GM19351 (cell line): Measurements from ENCODE around the gene STXBP2.
A peak's percentile ranks its signal among the peaks of the same experiment; 100 is the strongest.

ENCODE experiments used
- ATAC-seq: cut with Tn5 transposase; IDR thresholded peaks from one replicate; pipeline ENCODE4 v1.9.1; 2021; ENCODE audit warnings: mild to moderate bottlenecking, moderate library complexity; ENCODE audit not compliant: unreplicated experiment

The STXBP2 gene

DNA sequence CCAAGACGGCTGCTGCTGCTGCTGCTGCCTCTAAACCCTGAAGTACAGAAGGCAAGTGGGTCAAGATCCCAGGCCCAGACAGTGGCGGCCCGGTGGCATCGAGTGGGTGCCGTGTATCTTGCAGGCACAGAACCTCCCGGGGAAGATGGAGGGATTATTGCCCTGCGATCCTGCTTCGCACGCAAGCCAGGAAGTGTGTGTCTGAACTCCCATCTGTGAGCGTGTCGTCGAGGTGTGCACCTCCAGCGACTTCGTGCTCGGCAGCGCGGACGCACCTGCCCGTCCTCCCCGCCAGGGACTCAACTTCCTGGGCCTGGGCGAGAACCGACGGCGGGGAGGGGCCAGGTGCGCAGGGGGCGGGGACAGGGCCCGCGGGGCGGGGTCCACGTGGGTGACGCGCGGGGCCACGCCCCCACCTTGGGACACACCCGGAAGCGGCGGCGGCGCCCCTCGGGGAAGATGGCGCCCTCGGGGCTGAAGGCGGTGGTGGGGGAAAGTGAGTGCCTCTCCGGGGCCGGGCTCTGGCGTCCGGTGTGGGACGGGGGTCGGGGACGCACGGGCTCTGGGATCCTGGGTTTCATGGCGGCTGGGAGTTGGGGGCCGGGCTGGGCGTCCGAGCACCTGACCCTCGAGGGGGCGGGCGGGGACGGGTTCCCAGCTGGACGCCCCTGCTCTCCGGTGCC lies at the start of gene STXBP2:
STXBP2 (plus strand) TSS at position 420 of the 683 bp plus-strand sequence; CDS start at position 460, 40 bp downstream.
- peak; percentile 69 for ATAC-seq

- ATAC-seq = no peak
These were observed 47.1 kb upstream of the STXBP2 start for GRCh38 chr19:7589822-7590221.

GRCh38 chr19:7590256-7590655 lies 46.7 kb upstream of the STXBP2 start:
- ATAC-seq = no peak

DNA sequence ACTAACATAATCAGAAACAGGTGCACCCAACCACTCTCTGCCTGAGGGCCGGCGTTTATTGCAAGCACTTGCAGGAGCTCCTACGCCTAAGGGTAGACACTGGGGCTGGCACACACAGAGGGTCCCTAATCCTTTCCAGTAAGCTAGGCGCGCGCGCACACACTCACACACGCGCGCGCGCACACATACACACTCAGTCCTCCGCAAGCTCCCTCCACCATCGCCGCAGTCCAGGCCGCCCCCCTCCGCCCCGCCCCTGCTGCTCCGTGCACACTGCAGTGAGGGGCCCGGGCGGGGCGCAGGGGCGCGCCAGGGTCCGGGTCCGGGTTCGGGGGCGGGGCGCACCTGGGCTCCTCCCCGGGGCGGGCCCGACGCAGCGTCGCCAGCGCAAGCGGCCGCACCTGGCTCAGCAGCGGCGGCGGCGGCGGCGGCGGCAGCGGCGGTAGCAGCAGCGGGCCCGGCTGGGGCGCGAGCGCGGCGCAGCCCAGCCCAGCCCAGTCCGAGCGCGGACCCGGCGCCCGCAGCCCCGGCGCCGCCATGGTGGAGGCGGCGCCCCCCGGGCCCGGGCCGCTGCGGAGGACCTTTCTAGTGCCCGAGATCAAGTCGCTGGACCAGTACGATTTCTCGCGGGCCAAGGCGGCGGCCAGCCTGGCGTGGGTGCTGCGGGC lies 41.3 kb upstream of the STXBP2 start, which contains the start of gene CAMSAP3:
CAMSAP3 (plus strand) TSS at position 398 of the 668 bp plus-strand sequence; CDS start at position 538, 140 bp downstream.
- no peak for ATAC-seq

DNA sequence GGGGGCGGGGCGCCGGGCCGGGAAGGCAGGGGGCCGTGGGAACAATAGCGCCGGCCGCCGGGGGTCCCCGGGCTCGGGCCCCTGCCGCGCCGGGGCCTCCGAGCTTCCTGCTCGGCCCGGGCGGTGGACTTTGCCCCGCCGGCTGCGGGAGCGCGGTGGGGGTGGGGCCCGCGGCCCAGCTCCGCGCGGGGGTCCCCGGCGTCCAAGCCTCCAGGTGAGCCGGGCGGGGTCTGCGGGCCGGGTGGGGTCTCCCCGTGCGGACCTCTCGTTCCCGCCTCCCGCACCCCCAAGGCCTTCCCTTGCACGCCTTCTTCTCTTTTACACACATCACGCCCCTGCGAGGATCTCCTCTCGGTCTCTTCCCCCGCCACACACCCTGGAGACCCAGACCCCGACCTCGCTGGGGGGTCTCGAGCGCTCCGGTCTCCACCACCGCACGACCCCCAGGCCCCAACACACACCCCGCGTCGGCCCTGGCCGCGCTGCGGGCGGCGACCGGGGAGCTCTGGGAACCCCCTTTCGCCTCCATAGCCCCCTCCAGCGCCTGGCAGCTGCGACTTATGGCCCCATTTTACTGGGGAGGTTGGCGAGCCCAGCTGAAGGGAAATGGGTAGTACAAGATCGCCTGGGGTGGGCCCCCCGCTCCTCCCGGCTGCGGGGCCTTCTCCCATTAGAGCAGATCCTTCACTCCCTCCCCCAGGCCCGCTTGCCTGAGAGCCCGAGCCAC lies 40.5 kb upstream of the STXBP2 start:
- ATAC-seq = no peak

DNA sequence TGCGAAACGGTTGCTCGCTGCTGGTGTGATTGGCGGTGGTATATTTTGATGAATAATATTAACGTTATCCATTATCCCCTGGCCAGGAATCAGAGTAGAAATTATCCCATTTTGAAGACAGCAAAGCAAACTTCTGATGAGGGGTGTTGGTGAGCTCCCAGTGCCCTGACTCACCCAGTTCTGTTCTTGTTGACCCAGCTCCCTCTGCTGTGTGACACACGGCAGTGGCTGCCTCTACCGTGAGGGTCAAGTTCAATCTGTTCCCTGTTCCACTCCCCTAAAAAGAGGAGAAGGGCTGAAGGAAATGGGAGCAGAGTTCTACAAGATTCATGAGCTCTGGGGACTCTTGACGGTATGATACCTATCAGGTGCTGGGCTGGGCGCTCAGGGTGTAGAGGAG lies 39.2 kb upstream of the STXBP2 start:
- ATAC-seq = no peak

- ATAC-seq = no peak
These were observed 38.7 kb upstream of the STXBP2 start for GRCh38 chr19:7598180-7598579.

DNA sequence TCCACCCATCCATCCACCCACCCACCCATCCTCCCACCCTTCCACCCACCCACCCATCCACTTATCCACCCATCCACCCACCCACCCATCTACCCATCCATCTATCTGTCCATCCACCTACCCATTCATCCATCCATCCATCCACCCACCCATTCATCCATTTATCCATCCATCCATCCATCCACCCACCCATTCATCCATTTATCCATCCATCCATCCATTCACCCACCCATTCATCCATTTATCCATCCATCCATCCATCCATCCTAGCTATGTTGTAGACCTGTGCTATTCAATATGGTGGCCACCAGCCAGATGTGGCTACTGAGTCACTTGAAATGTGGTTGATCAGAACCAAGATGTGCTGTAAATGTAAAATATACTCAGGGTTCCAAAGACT lies 36.2 kb upstream of the STXBP2 start:
- no peak for ATAC-seq

- ATAC-seq = no peak
These were observed 34.5 kb upstream of the STXBP2 start for GRCh38 chr19:7602240-7602934.

DNA sequence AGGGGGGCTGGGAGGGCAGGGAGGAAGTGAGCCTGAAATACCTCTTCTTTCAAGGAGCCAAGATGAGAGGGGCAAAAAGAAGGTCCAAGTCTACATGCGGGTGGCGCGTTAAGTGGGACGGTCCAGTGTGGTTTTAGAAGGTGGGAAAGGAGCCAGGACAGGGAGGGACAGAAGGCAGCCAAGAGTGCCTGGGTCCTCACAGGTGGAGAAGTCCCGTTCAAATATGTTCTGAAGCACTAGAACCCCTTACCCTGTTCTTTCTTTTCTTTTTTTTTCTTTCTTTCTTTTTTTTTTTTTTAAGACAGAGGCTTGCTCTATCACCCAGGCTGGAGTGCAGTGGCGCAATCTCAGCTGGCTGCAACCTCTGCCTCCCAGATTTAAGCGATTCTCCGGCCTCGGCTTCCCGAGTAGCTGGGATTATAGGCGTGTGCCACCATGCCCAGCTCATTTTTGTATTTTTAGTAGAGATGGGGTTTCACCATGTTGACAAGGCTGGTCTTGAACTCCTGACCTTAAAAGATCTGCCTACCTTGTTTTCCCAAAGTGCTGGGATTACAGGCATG lies 33.9 kb upstream of the STXBP2 start:
- ATAC-seq = no peak

DNA sequence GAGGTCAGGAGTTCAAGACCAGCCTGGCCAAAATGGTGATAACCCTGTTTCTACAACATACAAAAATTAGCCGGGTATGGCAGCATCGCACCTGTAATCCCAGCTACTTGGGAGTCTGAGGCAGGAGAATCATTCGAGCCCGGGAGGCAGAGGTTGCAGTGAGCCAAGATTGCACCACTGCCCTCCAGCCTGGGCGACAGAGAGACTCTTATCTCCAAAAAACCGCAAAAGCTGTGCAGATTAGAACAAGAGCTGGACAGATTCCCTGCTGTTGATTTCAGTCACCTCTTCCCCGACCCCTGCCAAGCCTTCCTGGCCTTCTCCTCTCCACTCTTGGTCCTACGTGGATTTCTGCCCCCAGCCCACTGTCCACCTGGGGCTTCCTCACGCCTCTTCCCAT lies 33.0 kb upstream of the STXBP2 start:
- ATAC-seq = no peak

DNA sequence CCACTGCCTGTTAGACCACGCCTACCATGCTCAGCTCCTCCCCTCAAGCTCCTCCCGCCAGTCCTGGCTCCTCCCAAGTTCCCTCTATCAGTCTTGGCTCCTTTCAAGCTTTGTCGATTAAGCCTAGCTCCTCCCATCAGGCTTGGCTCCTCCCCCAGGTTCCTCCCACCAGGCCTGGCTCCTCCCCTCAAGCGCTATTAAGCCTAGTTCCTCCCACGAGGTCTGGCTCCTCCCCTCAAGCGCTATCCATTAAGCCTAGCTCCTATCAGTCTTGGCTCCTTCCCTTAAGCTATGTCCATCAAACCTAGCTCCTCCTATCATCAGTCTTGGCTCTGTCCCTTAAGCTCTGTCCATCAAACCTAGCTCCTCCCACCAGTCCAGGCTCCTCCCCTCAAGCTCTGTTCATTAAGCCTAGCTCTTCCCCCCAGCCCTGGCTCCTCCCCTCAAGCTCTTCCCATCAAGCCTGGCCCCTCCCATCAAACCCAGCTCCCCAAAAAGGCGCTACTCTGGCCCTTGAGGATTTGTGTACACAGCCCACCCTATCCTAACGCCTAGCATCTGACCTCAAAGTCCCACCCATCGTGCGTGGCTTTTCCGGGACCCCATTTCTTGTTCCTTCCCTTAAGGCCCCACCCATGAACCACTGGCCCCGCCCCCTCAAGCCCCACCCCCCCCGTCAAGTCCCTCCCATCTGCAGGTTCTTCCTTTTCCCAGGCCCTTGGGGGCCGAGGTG lies 31.3 kb upstream of the STXBP2 start:
- no peak for ATAC-seq

DNA sequence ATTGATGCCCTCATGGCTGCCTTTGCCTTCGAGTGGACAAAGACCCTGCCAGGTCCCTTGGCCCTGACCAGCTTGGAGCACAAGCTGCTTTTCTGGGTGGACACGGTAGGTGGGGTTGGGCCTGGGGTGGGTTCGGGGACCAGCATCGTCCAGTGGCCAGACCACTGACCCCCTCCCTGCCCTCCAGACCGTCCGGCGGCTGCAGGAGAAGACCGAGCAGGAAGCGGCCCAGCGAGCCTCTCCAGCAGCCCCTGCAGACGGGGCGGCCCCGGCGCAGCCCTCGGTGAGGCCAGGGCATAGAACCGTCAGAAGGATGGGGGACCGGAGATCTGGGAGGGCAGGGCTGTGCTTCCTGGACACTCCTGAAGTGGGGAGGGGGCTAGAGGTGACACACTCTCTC lies 30.6 kb upstream of the STXBP2 start:
- ATAC-seq = no peak

DNA sequence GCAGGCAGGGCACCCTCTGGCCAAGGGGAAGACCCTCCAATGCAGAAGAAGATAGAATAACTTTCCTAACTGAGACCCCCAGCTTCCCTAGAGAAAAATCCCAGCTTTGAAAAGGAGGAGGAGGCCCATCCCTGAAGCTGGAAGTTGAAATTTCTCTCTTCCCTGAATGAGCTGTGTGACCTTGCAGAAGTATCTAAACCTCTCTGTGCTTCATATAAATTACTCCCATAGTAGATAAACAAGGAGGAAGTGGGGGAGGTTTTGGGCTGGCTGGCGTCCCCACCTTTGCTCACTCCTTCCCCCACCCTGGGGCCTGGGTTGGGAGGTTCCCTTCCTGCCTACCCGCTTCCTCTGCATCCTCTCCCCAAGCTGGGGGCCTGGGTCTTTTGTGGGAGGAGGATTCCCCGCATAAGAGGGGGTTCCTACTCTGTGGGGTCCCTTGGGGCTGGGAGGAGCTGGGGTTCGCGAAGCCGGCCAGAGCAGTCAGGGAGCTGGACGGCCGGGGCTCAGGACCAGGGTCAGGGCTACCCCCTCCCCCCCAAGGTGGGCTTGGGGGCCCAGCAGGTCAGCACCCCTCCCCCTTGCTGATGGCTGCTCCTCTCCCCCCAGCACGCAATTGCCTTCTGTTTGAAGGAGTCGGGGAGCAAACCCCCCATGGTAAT lies 29.6 kb upstream of the STXBP2 start:
- no peak for ATAC-seq

DNA sequence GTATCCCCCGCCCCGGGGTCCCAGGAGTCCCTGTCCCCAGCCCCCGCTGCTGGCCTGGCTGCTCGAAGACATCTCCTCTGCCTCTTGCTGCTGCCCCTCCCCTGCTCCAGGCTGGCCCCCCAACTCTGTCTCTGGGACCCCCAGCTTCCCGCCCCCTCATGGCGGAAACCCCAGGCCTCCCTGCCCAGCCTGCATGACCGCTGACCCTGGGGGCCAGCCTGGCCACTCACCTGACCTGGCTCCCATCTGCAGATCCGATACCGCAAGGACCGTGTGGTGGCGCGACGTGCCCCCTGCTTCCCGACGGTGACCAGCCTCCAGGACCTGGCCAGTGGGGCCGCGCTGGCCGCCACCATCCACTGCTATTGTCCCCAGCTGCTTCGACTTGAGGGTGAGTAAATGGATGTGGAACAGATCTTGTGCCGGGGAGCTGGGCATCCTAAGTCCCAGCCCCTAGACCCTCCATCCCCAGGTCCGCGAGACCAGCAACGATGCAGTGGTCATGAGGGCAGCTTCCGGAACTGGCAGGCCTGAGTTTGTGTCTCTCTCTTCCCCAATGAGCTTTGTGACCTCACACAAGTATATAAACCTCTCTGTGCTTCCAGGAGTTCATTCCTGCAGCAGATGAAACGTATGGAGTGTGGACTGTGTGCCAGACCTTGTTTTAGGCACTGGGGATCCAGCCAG lies 28.9 kb upstream of the STXBP2 start:
- ATAC-seq = no peak

DNA sequence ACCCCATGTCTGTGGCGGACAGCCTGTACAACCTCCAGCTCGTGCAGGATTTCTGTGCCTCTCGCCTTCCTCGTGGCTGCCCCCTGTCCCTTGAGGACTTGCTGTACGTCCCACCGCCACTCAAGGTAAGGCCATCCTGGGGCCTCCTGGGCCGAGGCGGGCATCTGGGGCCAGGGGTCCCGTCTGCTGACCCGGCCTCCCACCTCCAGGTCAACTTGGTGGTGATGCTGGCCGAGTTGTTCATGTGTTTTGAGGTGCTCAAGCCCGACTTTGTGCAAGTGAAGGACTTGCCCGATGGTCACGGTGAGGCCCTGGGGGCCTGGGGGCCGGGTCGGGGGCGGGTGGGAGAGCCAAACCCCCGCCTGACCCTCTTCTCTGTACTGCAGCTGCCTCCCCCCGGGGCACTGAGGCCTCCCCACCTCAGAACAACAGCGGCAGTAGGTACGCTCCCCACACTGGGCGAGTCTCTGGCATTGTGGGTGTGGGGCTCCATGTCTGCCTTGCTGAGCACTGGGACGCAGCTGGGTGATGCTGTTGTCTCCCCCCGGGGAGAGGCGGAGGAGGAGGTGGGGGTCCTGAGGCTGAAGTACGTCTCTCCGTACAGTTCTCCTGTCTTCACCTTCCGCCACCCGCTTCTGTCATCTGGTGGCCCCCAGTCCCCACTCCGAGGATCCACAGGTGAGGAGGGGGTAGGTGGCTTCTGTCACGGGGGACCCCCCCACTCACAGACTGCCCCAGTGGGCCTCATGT lies 26.2 kb upstream of the STXBP2 start:
- ATAC-seq = no peak

- ATAC-seq = no peak
These were observed 25.2 kb upstream of the STXBP2 start for GRCh38 chr19:7611541-7612279.
